Measurements from ENCODE around the gene INO80B. TPM values are rescaled to one million over a fixed set of nuclear protein-coding genes. Genes with fewer than 3 reads are reported as not detected.

Gene INO80B
- polyA plus RNA-seq, 1 of the 3 experiments (the other 2 are of a cell fraction), result 41.7 TPM

- Histone ChIP-seq H3F3A (replicated peaks; ENCODE audit: insufficient read depth) (peaks cover 39% of the 10 kb centered on the region), H4K20me1 (ENCODE audit: insufficient read depth) (no peaks in the 10 kb centered on the region), H3K4me1 (ENCODE audit: control insufficient read depth in 1 of 2, insufficient read depth in 2 of 2, low read depth in 1 of 2, low read length in 1 of 2) (peaks cover 6 to 7% of the 10 kb centered on the region in 2 experiments; a peak in 2 of 4 replicates), H3K9me3 (no peaks in the 10 kb centered on the region), H3K9ac (peak overlapping the region; percentile 72), H3K27ac (ENCODE audit: low read depth in 2 of 2, low read length in 1 of 2) (peak overlapping the region; percentile 78 to 94), H3K36me3 (replicated peaks in 1 of 2; ENCODE audit: control insufficient read depth in 1 of 2, insufficient read depth in 2 of 2, low read length in 1 of 2) (peaks cover 16 to 19% of the 10 kb centered on the region in 2 experiments), H2AFZ (ENCODE audit: low read depth) (0 out of 2 replicates have a peak overlapping the region, but pooled peaks have one; percentile 81), H3K4me2 (peak overlapping the region; percentile 93), H3K4me3 (ENCODE audit: low read depth in 2 of 2, low read length in 1 of 2) (peak overlapping the region; percentile 68 to 74), H3K27me3 (ENCODE audit: insufficient read depth) (no peaks in the 10 kb centered on the region), H3K79me2 (ENCODE audit: insufficient read depth) (peaks cover 19% of the 10 kb centered on the region; the same call in 1 of the 2 replicates), H3K9me2 (no peaks in the 10 kb centered on the region)
- DNase-seq, result no peak
- 52% methylated on average over 16 of the region's 16 CpGs for WGBS (ENCODE audit: low lambda C conversion rate)
- TF ChIP-seq MXI1 (IDR thresholded peaks at IDR 0.05; ENCODE audit: low read depth, low read length) (no peak), RFX5 (IDR thresholded peaks at IDR 0.05; ENCODE audit: low read length) (no peak), EP300 (IDR thresholded peaks at IDR 0.05; ENCODE audit: borderline replicate concordance in 1 of 2, low read depth in 1 of 2, low read length in 1 of 2) (no peak), PBX3 (IDR thresholded peaks at IDR 0.05) (no peak), NRF1 (IDR thresholded peaks at IDR 0.05; ENCODE audit: low read depth, low read length) (no peak), GATA2 (CRISPR knock-in tag; IDR thresholded peaks at IDR 0.05) (no peak), RAD21 (IDR thresholded peaks at IDR 0.05; ENCODE audit: low read length) (no peak), FOXM1 (IDR thresholded peaks at IDR 0.05; ENCODE audit: low read depth) (no peak), YY1 (IDR thresholded peaks at IDR 0.05; ENCODE audit: low read depth) (no peak), POLR2AphosphoS5 (IDR thresholded peaks at IDR 0.05; ENCODE audit: low read depth, low read length) (no peak), ELF1 (IDR thresholded peaks at IDR 0.05) (no peak), GABPA (IDR thresholded peaks at IDR 0.05; ENCODE audit: low read depth) (no peak), TCF12 (IDR thresholded peaks at IDR 0.05) (no peak), ZBTB33 (IDR thresholded peaks at IDR 0.05; ENCODE audit: borderline replicate concordance, low read depth) (no peak), MEF2A (IDR thresholded peaks at IDR 0.05; ENCODE audit: borderline replicate concordance, low read depth) (no peak)
- TF ChIP-seq, protein P1, sequence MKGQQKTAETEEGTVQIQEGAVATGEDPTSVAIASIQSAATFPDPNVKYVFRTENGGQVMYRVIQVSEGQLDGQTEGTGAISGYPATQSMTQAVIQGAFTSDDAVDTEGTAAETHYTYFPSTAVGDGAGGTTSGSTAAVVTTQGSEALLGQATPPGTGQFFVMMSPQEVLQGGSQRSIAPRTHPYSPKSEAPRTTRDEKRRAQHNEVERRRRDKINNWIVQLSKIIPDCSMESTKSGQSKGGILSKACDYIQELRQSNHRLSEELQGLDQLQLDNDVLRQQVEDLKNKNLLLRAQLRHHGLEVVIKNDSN (IDR thresholded peaks at IDR 0.05; ENCODE audit: borderline replicate concordance, low read depth), result no peak
- TF ChIP-seq, protein P2, sequence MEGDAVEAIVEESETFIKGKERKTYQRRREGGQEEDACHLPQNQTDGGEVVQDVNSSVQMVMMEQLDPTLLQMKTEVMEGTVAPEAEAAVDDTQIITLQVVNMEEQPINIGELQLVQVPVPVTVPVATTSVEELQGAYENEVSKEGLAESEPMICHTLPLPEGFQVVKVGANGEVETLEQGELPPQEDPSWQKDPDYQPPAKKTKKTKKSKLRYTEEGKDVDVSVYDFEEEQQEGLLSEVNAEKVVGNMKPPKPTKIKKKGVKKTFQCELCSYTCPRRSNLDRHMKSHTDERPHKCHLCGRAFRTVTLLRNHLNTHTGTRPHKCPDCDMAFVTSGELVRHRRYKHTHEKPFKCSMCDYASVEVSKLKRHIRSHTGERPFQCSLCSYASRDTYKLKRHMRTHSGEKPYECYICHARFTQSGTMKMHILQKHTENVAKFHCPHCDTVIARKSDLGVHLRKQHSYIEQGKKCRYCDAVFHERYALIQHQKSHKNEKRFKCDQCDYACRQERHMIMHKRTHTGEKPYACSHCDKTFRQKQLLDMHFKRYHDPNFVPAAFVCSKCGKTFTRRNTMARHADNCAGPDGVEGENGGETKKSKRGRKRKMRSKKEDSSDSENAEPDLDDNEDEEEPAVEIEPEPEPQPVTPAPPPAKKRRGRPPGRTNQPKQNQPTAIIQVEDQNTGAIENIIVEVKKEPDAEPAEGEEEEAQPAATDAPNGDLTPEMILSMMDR (IDR thresholded peaks at IDR 0.05), result no peak
- POLR2A ChIA-PET, result interaction anchor here (1.0 to 6.9 kb wide), 4 partner anchors 11 to 30 kb away, joined by 3 to 60 read pairs (median 10); partner anchors contain the start of genes CCDC142, INO80B and WBP1
- CTCF ChIA-PET, result interaction anchor here (1.0 to 2.6 kb wide), 2 partner anchors 11 to 60 kb away, joined by 4 to 20 read pairs; partner anchors contain the start of genes CCDC142 and TTC31
Observed at GRCh38 chr2:74471332-74472065, 16.6 kb downstream of the INO80B start.
